CD14-positive monocyte (primary cell): ENCODE results near the gene MAP7. TPM values are rescaled to one million over a fixed set of nuclear protein-coding genes. Genes with fewer than 3 reads are reported as not detected.

Experiments used
- DNase-seq, 3 donors: peaks; one replicate each; pipeline ENCODE4 v3.0.0-alpha.2; 2011 to 2022
- H2AFZ ChIP-seq: 2 replicates; pipeline ENCODE4 v1.6.0; 2012; ENCODE audit warnings: mild to moderate bottlenecking, low read depth, low read length, inconsistent platforms; ENCODE audit not compliant: insufficient read depth, poor library complexity, severe bottlenecking
- H3K27ac ChIP-seq, 2 donors: 1 replicate in 1 of 2; 2 replicates in 1 of 2; pipeline ENCODE4 v1.5.1; 2012 to 2013; ENCODE audit warnings: low read length in 2 of 2, control low read depth in 1 of 2, inconsistent platforms in 1 of 2, low read depth in 1 of 2, mild to moderate bottlenecking in 1 of 2
- H3K27me3 ChIP-seq, 2 donors: one replicate each; pipeline versions ENCODE4 v1.6.0 to v1.6.1; 2011 to 2013; ENCODE audit warnings: low read length in 2 of 2; ENCODE audit not compliant: control insufficient read depth in 2 of 2, insufficient read depth in 2 of 2
- H3K36me3 ChIP-seq, 2 donors: replicated peaks in 1 of 2; 1 replicate in 1 of 2; 2 replicates in 1 of 2; pipeline versions ENCODE4 v1.5.1 to v1.6.1; 2012 to 2013; ENCODE audit warnings: low read length in 2 of 2, control low read depth in 1 of 2, inconsistent platforms in 1 of 2, mild to moderate bottlenecking in 1 of 2; ENCODE audit not compliant: insufficient read depth in 2 of 2, control insufficient read depth in 1 of 2
- H3K4me1 ChIP-seq, 2 donors: 1 replicate in 1 of 2; 2 replicates in 1 of 2; pipeline versions ENCODE4 v1.5.1 to v1.6.1; 2012 to 2013; ENCODE audit warnings: low read length in 2 of 2, control low read depth in 1 of 2, inconsistent platforms in 1 of 2, mild to moderate bottlenecking in 1 of 2, moderate library complexity in 1 of 2; ENCODE audit not compliant: insufficient read depth in 2 of 2, control insufficient read depth in 1 of 2
- H3K4me2 ChIP-seq: replicated peaks from 2 replicates; pipeline ENCODE3; 2012; ENCODE audit warnings: low read length, moderate library complexity, mild to moderate bottlenecking; ENCODE audit not compliant: poor library complexity, severe bottlenecking; ENCODE audit errors: extremely low read depth
- H3K4me3 ChIP-seq, 3 experiments: fragments of 200-600 bp in 1 of 3; sonication (generic) in 1 of 3; replicated peaks in 1 of 3; 1 replicate in 2 of 3; 2 replicates in 1 of 3; pipeline ENCODE4 v1.5.1; 2011 to 2013; ENCODE audit warnings: low read length in 3 of 3, mild to moderate bottlenecking in 3 of 3, control low read depth in 2 of 3, low read depth in 2 of 3, inconsistent platforms in 1 of 3, moderate library complexity in 1 of 3
- H3K79me2 ChIP-seq: 2 replicates; pipeline ENCODE4 v1.6.0; 2012; ENCODE audit warnings: mild to moderate bottlenecking, control low read depth, inconsistent platforms, low read length, moderate library complexity; ENCODE audit not compliant: insufficient read depth
- H3K9ac ChIP-seq: 2 replicates; pipeline ENCODE4 v1.6.0; 2017; ENCODE audit warnings: low read length, mild to moderate bottlenecking; ENCODE audit not compliant: insufficient read depth, poor library complexity, severe bottlenecking
- H3K9me3 ChIP-seq, 2 donors: replicated peaks in 1 of 2; 1 replicate in 1 of 2; 2 replicates in 1 of 2; pipeline versions ENCODE4 v1.5.1 to v1.6.1; 2012 to 2013; ENCODE audit warnings: low read length in 2 of 2, control low read depth in 1 of 2; ENCODE audit not compliant: control insufficient read depth in 1 of 2, insufficient read depth in 1 of 2
- H4K20me1 ChIP-seq: 2 replicates; pipeline ENCODE4 v1.6.0; 2012; ENCODE audit warnings: mild to moderate bottlenecking, low read length, control low read depth, moderate library complexity; ENCODE audit not compliant: insufficient read depth
- H3K27ac Mint-ChIP-seq, 7 donors: one replicate each; pipeline ENCODE4 v1.8.0; 2020; ENCODE audit warnings: mild to moderate bottlenecking in 7 of 7, mixed read lengths in 7 of 7, moderate library complexity in 6 of 7, inconsistent platforms in 2 of 7
- H3K27me3 Mint-ChIP-seq, 3 donors: one replicate each; pipeline ENCODE4 v1.8.0; 2021 to 2022; ENCODE audit warnings: low read depth in 3 of 3, mild to moderate bottlenecking in 3 of 3, mixed read lengths in 3 of 3, moderate library complexity in 3 of 3, inconsistent platforms in 1 of 3
- H3K36me3 Mint-ChIP-seq, 2 donors: one replicate each; pipeline ENCODE4 v1.8.0; 2020; ENCODE audit warnings: mixed read lengths in 2 of 2, inconsistent platforms in 1 of 2, mild to moderate bottlenecking in 1 of 2
- H3K4me1 Mint-ChIP-seq: one replicate; pipeline ENCODE4 v1.8.0; 2020; ENCODE audit warnings: mild to moderate bottlenecking, mixed read lengths
- H3K4me3 Mint-ChIP-seq, 2 donors: one replicate each; pipeline ENCODE4 v1.8.0; 2020; ENCODE audit warnings: mild to moderate bottlenecking in 2 of 2, mixed read lengths in 2 of 2, moderate library complexity in 1 of 2
- H3K9me3 Mint-ChIP-seq, 7 donors: one replicate each; pipeline ENCODE4 v1.8.0; 2020 to 2022; ENCODE audit warnings: mixed read lengths in 7 of 7, mild to moderate bottlenecking in 6 of 7, moderate library complexity in 6 of 7, inconsistent platforms in 2 of 7
- WGBS: methylation state at CpG from one replicate; pipeline ENCODE4 v1.1.5; 2013; ENCODE audit warnings: missing lambda C conversion rate; ENCODE audit not compliant: insufficient coverage; 5-methylcytosine and 5-hydroxymethylcytosine counted together
- intact Hi-C, 2 donors: fragments of 100-400 bp; cut with micrococcal nuclease; formaldehyde crosslinking; loops; one replicate each; pipeline versions ENCODE4 v1.15.0 to v1.15.1; 2023
- polyA plus RNA-seq, 3 donors: library from polyadenylated mRNA; depleted of rRNA in 1 of 3; unstranded in 2 of 3; stranded (reverse) in 1 of 3; fragments of 300-500 nt in 2 of 3; fragments of >200 nt in 1 of 3; fragmentation: Illumina TruSeq in 2 of 3; gene quantifications; 1 replicate in 2 of 3; 2 replicates in 1 of 3; pipeline ENCODE4 v1.2.3, GENCODE V29; 2012 to 2021
- TF ChIP-seq, protein P1 (sequence below): fragments of 200-600 bp; IDR thresholded peaks from one replicate; pipeline ENCODE4 v1.8.0; 2022; ENCODE audit warnings: antibody characterized with exemption, mild to moderate bottlenecking

Gene MAP7
- polyA plus RNA-seq, 3 donors = 0.67 to 1.6 (median 1.2) TPM

DNA sequence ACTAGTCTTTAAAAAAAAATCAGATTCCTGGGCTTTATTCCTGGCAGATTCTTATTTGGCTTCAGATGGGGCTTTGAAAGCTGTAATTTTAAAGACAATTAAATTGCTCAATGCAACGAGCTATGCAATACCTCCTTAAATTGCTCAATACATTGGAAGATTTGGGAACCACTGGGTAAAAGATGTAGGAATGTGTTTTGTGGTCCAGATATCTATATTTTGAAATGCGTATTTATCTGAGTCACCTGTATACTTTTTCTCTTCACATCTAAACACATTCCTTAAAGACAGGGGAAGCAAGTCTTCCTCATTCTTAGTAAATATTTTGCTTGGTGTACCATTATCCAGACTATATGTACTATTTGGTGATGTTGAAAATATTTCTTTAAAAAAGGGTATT lies 29.6 kb upstream of the MAP7 start:
- intact Hi-C loops = loop anchor here (10.0 kb wide), 2 partner anchors 65 to 215 kb away; partner anchors contain the start of gene MAP3K5 (in 1 of the 2)

GRCh38 chr6:136576821-136577220 lies 26.6 kb upstream of the MAP7 start:
- Histone ChIP-seq H3K27ac (no peak overlapping the region), H3K9me3 (peaks cover 4 to 9% of the 10 kb centered on the region in 2 donors), H3K36me3 (peaks cover 92 to 96% of the 10 kb centered on the region in 2 donors), H3K27me3 (no peaks in the 10 kb centered on the region), H3K9ac (no peak overlapping the region), H4K20me1 (no peaks in the 10 kb centered on the region), H3K4me2 (no peak overlapping the region), H3K79me2 (no peaks in the 10 kb centered on the region), H2AFZ (no peak overlapping the region), H3K4me1 (no peaks in the 10 kb centered on the region), H3K4me3 (no peak overlapping the region)
- TF ChIP-seq, protein P1, sequence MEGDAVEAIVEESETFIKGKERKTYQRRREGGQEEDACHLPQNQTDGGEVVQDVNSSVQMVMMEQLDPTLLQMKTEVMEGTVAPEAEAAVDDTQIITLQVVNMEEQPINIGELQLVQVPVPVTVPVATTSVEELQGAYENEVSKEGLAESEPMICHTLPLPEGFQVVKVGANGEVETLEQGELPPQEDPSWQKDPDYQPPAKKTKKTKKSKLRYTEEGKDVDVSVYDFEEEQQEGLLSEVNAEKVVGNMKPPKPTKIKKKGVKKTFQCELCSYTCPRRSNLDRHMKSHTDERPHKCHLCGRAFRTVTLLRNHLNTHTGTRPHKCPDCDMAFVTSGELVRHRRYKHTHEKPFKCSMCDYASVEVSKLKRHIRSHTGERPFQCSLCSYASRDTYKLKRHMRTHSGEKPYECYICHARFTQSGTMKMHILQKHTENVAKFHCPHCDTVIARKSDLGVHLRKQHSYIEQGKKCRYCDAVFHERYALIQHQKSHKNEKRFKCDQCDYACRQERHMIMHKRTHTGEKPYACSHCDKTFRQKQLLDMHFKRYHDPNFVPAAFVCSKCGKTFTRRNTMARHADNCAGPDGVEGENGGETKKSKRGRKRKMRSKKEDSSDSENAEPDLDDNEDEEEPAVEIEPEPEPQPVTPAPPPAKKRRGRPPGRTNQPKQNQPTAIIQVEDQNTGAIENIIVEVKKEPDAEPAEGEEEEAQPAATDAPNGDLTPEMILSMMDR = no peak
- WGBS = 100% methylated on average over 4 of the region's 6 CpGs
- peaks cover 2 to 19% (median 13%) of the 10 kb centered on the region in 7 donors for H3K9me3 Mint-ChIP-seq
- peaks cover 77 to 97% of the 10 kb centered on the region in 2 donors for H3K36me3 Mint-ChIP-seq
- no peaks in the 10 kb centered on the region for H3K27me3 Mint-ChIP-seq
- DNase-seq = no peak
- H3K4me3 Mint-ChIP-seq = no peak overlapping the region
- H3K4me1 Mint-ChIP-seq = no peaks in the 10 kb centered on the region
- H3K27ac Mint-ChIP-seq = no peak overlapping the region
- intact Hi-C loops = no loop called here

More for the DNA sequence above, 29.6 kb upstream of the MAP7 start:
- Histone ChIP-seq H3K27me3 (no peaks in the 10 kb centered on the region), H3K4me1 (peaks cover 0 to 3% of the 10 kb centered on the region in 2 donors), H3K4me2 (no peak overlapping the region), H3K79me2 (no peaks in the 10 kb centered on the region), H3K4me3 (no peak overlapping the region), H4K20me1 (no peaks in the 10 kb centered on the region), H3K9me3 (no peaks in the 10 kb centered on the region), H3K36me3 (peaks cover 86 to 99% of the 10 kb centered on the region in 2 donors), H2AFZ (no peak overlapping the region), H3K27ac (no peak overlapping the region), H3K9ac (no peak overlapping the region)
- Mint-ChIP-seq H3K9me3 (peaks cover 0 to 5% (median 0%) of the 10 kb centered on the region in 7 donors), H3K36me3 (peaks cover 85 to 95% of the 10 kb centered on the region in 2 donors), H3K27ac (no peak overlapping the region), H3K27me3 (no peaks in the 10 kb centered on the region), H3K4me1 (peaks cover 2% of the 10 kb centered on the region), H3K4me3 (no peak overlapping the region)
- WGBS = no CpG with 5 or more reads among the region's 2 CpGs
- TF ChIP-seq, protein P1 = no peak
- DNase-seq = no peak
